ENCODE results near the gene GUCA2B. TPM values are rescaled to one million over a fixed set of nuclear protein-coding genes. Genes with fewer than 3 reads are reported as not detected.

The GUCA2B gene
- total RNA-seq, 4 donors from 2014 or later: not detected

DNA sequence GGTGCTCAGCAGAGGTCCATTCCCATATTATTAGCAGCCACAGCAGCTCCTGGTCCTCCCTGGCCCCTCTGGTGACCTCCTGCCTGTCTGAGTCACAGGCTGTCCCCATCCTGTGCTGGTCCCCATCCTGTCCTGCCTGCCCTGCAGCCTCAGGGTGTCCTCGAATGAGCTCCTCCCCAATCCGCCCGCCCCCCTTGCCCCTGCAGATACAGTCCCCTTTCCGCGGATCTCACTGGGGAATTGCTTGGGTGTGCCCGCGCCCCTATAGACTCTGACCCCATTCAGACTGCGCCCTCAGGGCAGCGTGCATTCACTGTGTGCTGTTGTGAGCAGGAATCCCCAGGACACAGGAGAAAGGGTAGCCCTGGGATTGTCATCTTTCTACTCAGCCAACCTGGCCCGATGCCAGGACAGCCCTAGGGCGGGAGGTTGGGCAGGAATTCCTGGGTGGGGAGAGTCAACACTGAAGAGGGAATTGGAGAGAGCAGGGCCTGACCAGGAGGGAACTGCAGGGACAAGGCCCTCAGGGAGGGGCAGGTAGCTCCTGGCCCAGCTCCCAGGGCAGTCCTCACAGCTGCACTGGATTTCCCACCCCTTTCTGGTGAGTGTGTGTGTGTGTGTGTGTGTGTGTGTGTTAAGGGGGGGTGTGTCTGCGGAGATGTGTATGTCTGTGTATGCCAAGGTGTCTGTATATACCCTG lies 12.5 kb downstream of the GUCA2B start:
- 27 to 38% methylated on average over 2 to 6 of the region's 12 CpGs for WGBS, 2 donors
- Histone ChIP-seq H3K4me1 (peaks cover 4 to 28% (median 8%) of the 10 kb centered on the region in 3 donors), H3K36me3 (no peaks in the 10 kb centered on the region), H3K27ac (no peak overlapping the region), H3K4me3 (no peak overlapping the region), H3K9me3 (peaks cover 0 to 5% (median 5%) of the 10 kb centered on the region in 3 donors), H3K27me3 (peaks cover 0 to 31% (median 0%) of the 10 kb centered on the region in 4 donors)
- TF ChIP-seq, protein P1, sequence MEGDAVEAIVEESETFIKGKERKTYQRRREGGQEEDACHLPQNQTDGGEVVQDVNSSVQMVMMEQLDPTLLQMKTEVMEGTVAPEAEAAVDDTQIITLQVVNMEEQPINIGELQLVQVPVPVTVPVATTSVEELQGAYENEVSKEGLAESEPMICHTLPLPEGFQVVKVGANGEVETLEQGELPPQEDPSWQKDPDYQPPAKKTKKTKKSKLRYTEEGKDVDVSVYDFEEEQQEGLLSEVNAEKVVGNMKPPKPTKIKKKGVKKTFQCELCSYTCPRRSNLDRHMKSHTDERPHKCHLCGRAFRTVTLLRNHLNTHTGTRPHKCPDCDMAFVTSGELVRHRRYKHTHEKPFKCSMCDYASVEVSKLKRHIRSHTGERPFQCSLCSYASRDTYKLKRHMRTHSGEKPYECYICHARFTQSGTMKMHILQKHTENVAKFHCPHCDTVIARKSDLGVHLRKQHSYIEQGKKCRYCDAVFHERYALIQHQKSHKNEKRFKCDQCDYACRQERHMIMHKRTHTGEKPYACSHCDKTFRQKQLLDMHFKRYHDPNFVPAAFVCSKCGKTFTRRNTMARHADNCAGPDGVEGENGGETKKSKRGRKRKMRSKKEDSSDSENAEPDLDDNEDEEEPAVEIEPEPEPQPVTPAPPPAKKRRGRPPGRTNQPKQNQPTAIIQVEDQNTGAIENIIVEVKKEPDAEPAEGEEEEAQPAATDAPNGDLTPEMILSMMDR (IDR thresholded peaks at IDR 0.05): no peak
- no peak for TF ChIP-seq POLR2A (IDR thresholded peaks at IDR 0.05)
- intact Hi-C loops (cut with DNase I): no loop called here
- no peak for DNase-seq

DNA sequence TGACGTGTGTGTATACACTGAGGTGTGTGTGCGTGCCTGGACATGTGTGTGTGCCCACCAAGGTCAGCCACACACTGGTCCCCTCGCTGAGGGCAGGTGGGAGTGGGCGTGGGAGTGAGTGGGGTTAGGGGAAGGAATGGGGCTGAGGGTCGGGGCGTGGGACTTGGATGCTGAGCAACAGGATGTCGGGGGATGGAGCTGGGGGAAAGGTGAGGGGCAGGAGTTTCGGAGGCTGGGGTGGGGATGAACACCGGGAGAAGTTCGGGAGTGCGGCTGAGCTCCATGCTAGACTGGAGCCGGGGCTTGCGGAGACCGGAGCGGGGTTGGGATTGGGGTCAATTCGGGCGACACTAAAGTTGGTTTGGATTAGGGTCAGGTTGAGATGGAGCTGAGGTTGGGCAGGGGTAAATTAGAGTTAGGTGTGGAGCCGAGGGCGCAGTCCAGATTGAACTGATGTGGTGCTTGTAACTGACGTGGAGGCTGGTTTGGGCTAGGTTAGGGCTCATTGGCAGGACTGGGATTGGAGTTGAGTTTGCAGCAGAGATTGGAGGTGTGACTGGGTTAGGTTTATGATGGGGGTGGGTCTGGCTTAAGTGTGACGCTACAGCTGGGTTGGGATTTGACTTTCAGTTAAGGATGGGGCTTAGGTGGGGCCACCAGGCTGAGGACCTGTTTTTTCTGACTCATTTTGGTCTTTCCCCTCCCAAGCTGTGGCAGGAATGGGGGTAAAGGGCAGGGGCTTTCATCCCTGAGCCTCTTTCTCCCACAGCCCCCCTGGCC lies 14.6 kb downstream of the GUCA2B start:
- H3K9me3 ChIP-seq: no peaks in the 10 kb centered on the region
- no peak for DNase-seq
- no peaks in the 10 kb centered on the region for H3K36me3 ChIP-seq
- intact Hi-C loops (cut with DNase I): no loop called here
- H3K4me1 ChIP-seq: peaks cover 16 to 49% (median 25%) of the 10 kb centered on the region in 3 donors
- WGBS, 2 donors: 83 to 88% methylated on average over 20 to 21 of the region's 21 CpGs
- H3K27me3 ChIP-seq: peaks cover 0 to 20% (median 0%) of the 10 kb centered on the region in 4 donors
- H3K4me3 ChIP-seq: no peak overlapping the region
- TF ChIP-seq, protein P1 (IDR thresholded peaks at IDR 0.05): no peak
- TF ChIP-seq POLR2A (IDR thresholded peaks at IDR 0.05): no peak
- H3K27ac ChIP-seq: no peak overlapping the region

DNA sequence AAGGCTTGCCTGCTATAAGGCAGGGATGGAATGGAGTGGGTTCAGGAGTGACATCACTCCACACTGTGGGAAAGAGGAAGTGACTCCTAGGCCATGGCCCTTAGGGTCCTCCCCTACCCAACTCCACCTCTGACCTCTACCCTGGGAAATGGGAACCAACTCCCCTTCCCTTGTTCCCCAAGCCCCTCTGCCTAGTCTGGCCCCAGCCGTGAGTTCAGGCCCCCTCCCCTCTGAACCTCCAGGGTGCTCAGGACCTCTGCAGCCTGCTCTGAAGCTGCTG lies 15.1 kb downstream of the GUCA2B start:
- WGBS, 2 donors: 56% methylated on average over 1 of the region's 1 CpG; no CpG with 5 or more reads in 1 of the 2 donors
- intact Hi-C loops (cut with DNase I): no loop called here
- peaks cover 21 to 54% (median 31%) of the 10 kb centered on the region in 3 donors for H3K4me1 ChIP-seq

DNA sequence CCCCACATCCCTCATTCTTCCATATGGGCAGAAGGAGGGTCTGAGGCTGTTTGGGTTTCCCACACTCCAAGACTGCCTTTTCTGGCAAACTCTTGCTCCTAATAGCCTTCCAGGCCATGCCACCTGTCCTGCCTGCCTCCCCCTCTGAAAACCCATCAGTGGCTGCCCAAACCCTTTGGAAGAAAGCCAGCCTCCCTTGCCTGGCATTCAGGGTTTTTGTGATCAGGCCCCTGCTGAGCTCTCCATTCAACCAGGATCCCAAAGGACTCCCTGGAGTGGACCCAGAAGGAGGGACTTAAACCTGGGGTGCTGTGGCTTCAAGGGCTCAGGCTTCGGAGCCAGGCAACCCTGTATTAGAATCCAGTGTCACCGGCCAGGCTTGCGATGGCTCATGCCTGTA lies 15.6 kb downstream of the GUCA2B start:
- no peak for TF ChIP-seq POLR2A (IDR thresholded peaks at IDR 0.05)
- DNase-seq: no peak
- Histone ChIP-seq H3K4me3 (no peak overlapping the region), H3K9me3 (no peaks in the 10 kb centered on the region), H3K27ac (no peak overlapping the region), H3K27me3 (peaks cover 0 to 12% (median 0%) of the 10 kb centered on the region in 4 donors), H3K36me3 (no peaks in the 10 kb centered on the region), H3K4me1 (peaks cover 25 to 59% (median 35%) of the 10 kb centered on the region in 3 donors)
- 83% methylated on average over 1 of the region's 3 CpGs; no CpG with 5 or more reads in 1 of the 2 donors for WGBS, 2 donors
- intact Hi-C loops (cut with DNase I): no loop called here

More for the DNA sequence above, 15.1 kb downstream of the GUCA2B start:
- TF ChIP-seq, protein P1 (IDR thresholded peaks at IDR 0.05): no peak
- TF ChIP-seq POLR2A (IDR thresholded peaks at IDR 0.05): no peak
- H3K9me3 ChIP-seq: no peaks in the 10 kb centered on the region
- H3K27ac ChIP-seq: no peak overlapping the region
- peaks cover 0 to 16% (median 0%) of the 10 kb centered on the region in 4 donors for H3K27me3 ChIP-seq
- H3K36me3 ChIP-seq: no peaks in the 10 kb centered on the region
- H3K4me3 ChIP-seq: no peak overlapping the region
- DNase-seq: no peak

DNA sequence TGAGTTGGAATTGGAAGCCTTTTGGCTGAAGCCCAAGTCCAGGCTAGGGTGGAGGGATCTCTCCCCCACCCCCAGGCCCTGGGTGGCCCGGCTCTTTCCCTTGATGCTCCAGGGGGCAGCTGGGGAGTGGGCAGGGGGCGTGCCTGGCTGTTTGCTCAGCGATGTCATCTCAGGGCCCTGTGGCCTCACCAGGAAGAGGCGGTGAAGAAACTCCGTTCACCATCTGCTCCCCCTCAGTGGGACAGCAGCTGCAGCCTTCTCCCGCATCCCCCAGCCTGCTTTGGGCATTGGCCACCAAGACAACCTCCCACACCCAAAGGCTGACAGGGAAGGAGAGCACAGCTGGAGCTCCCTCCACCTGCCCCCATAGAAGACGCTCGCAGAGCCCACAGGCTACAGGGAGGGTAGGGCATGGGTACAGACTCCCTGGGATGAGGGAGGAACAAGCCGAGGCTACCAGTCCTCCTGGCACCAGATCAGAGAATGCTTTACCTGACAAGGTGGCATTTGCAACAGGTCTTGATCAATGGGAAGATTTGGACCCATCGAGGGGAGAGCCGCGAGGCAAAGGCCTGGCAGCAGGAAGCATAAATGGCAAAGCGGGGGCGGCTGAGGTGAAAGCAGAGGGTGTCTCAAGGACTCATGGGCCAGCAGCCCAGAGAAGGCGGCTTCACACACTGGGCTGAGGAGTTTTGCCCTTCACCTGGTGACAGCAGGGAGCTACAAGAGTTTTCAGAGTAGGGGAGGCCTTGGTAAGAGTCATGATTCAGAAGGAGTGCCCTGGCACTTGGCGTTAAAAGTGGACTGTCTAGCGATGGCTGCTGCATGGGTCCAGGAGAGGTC lies 17.8 kb downstream of the GUCA2B start:
- 53 to 67% methylated on average over 7 to 11 of the region's 17 CpGs for WGBS, 2 donors
- intact Hi-C loops (cut with DNase I): loop anchor here (10.0 kb wide), 1 partner anchor 596 kb away; no protein-coding TSS in a partner anchor
- DNase-seq: no peak
- Histone ChIP-seq H3K9me3 (no peaks in the 10 kb centered on the region), H3K27ac (no peak overlapping the region), H3K4me1 (peaks cover 29 to 70% (median 44%) of the 10 kb centered on the region in 3 donors), H3K27me3 (no peaks in the 10 kb centered on the region), H3K36me3 (no peaks in the 10 kb centered on the region), H3K4me3 (no peak overlapping the region)
- no peak for TF ChIP-seq POLR2A (IDR thresholded peaks at IDR 0.05)
- TF ChIP-seq, protein P1 (IDR thresholded peaks at IDR 0.05): no peak

Data from esophagus squamous epithelium (tissue), 5 donors.